NCI-H1930 (cell line): ENCODE data around the gene MARK2.

Experiments
- DNase-seq, 2 experiments: peaks; one replicate each; lab custom pipeline; 2025; lab: John Stamatoyannopoulos, UW

MARK2 gene

GRCh38 chr11:63882555-63883242 lies 43.8 kb downstream of the MARK2 start:
- DNase-seq = no peak

DNA sequence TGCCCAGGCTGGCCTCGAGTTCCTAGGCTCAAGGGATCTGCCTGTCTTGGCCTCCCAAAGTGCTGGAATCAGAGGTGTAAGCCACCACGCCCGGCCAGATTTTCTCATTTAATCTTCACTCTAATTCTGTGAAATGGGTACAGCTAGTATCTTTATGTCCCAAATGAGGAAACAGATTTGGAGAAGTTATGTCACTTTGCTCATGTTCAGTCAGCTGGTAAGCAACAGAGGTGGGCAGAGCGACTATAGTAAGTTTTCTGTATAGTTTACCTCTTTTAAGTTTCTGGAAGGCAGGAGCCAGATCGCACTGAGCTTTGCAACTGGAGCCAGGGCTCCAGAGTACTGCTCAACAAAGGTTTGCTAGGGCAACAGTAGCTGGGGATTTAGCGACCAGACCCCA lies 44.9 kb downstream of the MARK2 start:
- DNase-seq = no peak

DNA sequence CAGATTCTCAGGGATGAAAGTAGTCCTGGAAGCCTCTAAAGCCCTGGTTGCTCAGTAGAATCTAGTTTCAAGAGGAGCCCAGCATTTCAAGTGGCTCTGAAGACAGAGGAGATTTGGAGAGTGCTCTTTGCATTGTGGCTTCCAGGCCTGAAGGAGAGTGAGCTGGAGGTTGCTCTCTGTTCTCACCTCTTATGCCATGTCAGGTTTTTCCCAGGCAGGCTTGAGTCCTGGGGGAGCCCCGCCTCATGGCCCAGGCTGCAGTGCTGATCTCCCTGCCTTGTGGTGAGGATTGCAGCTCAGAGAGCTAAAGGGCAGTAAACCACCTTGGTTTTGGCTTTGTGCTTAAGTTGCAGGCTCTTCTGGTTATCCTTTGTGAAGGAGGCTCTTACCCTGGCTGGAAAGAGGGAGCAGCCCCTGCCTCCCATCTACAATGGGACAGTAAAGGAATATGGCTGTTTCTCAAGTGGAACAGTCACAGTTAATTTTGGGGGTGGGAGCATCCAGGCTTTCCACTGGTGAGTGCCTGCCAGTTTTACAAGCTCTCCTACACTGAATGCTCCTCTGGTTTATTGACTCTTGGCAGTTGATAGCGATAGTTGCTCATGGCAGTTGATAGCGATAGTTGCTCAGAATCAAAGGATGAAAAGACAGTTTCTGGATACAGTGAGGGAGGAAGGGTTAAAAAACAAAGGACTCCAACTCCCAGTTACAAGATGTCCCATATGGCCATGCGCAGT lies 45.5 kb downstream of the MARK2 start:
- no peak for DNase-seq

DNA sequence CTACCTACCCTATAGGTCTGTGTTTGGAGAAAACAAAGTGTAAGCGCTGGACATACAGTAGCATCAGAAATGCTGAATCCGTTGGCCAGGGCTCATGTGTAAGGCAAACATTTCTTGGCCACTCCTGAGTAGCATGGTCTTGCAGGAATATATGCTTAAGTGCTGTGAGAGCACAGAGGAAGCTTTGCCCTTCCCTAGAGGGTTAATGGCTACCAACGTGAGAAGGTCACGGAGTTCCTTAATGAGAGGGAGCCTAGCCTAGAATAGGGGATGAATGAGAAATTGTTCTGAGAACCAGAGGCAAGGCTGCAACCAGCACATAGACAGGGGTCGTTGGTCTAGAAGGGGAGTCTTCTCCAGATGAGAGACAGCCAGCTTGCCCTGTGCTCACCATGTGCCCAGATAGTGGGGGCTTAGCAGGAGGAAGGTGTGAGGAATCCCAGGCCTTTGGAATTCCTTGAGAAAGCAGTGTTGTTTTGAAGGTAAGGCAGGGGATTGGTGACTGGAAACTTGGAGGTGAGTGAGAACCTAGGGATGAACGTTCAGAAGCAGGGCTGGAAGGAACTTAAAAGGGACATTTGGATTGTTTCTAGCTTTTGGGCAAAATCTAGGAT lies 48.6 kb downstream of the MARK2 start:
- DNase-seq = no peak

DNA sequence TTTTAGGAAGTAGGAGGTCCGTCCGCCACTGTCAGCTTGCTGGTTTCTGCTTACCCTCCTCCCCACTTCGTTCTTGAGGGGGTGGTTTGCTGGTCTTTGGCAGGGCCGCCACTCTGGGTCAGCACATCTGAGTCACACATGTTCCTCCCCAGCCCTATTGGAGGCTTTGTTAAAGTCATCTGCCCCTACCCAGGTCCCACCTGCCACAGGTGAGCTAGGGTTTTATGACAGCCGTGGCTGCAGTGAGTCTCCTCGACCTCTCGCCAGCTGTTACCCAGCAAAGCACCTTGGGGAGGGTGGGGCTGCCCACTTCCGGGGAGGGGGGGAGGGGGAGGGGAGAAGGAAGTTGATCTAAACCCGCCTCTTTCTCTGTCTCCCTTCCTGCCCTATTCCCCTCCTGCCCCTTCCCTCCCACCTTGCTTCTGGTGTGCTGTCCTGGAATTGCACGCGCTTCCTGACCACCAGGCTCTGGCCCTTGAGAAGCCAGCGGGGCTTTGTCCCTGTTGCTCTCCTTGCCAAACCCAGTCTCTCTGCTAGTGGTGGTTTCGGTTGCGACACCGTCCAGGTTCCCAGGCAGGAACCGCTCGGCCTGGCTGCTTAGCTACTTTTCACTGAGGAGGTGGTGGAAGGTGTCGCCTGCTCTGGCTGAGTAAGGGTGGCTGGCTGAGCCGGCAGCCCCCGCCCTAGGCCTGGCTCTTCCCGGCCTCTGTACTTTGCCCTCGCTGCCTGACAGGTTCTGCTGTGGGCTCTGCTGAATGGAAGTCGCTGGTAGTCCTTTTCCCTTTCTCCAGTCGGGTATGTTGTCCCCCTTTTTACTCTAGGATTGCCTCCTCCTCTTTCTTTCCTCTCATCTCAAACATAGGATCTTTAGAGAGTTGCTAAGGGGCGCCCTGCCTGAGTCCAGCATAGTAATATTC lies 49.5 kb downstream of the MARK2 start:
- no peak for DNase-seq

DNA sequence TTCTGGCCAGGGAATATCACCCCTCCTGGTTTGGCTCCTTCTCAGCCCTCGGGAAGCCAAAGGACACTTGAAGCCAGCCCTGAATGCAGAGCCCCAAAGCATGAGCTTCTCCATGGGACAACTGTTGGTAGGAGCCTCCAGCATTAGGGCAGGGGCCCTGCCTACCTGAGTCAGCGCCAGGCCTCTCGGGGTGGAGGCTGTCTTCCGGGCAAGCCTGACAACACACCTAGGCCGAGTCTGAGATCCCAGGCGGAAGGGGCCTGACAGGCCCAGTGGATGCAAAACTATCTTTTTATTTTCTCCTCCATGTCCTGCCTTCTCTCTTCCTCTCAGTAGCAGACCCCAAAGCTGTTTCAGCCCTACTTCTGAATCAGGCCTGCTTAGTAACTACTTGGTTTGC lies 50.4 kb downstream of the MARK2 start:
- DNase-seq = no peak

DNA sequence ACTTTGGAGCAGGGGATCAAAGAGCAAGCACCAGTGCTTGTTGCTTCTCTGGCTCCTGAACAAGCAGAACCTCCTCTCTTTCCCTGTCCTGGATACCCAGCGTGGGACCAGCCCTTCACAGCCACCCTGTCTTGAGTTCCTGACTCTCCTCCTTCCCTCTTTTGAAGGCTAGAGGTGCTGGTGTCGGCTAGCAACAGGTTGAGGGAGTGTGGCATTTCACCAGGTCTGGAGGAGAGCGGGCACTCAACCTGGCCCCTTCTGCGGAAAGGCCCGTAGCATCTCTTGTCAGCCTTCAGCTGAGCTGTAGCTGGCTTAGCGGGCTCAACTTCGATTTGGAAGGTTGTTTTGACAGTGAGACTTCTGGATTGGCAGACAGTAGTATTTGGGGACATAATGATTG lies 51.5 kb downstream of the MARK2 start:
- DNase-seq = no peak

- no peak for DNase-seq
These were observed 53.3 kb downstream of the MARK2 start for GRCh38 chr11:63892228-63892627.

DNA sequence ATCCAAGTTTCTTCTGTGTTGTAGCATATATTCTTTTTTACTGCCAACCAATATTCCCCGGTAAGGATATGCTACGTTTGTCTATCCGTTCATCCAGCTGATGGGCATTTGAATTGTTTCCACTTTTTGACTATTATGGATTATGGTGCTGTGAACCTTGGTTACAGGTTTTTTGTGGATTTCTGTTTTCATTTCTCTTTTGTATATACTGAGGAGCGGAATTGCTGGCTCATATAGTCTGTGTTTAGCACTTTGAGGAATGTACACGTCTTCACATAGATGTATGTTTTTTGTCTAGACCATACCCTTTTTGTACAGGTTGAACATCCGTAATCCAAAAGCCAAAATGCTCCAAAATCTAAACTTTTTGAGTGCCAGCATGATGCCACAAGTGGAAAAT lies 54.4 kb downstream of the MARK2 start:
- DNase-seq = no peak

DNA sequence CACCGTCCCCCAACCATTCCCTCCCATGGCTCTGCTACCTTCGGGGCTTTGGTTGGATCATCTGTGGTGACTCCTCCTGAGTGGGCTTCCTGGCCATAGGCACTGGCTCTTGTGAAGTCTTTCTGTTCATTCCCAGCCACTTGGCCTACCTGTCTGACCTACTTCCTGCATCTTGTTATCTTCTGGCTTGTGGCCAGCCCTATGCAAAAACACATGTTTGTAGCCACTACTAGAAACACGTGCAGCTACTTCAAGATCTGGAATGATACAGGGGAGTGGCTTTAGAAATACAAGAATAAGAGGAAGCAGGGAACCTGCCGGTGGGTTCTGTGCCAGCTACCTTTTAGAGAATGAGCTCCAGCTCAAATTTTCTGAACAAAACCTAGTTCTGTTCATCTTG lies 57.2 kb downstream of the MARK2 start:
- DNase-seq = no peak

GRCh38 chr11:63897459-63898146 lies 58.7 kb downstream of the MARK2 start:
- DNase-seq = no peak

- no peak for DNase-seq
These were observed 62.8 kb downstream of the MARK2 start for GRCh38 chr11:63901660-63902059.

DNA sequence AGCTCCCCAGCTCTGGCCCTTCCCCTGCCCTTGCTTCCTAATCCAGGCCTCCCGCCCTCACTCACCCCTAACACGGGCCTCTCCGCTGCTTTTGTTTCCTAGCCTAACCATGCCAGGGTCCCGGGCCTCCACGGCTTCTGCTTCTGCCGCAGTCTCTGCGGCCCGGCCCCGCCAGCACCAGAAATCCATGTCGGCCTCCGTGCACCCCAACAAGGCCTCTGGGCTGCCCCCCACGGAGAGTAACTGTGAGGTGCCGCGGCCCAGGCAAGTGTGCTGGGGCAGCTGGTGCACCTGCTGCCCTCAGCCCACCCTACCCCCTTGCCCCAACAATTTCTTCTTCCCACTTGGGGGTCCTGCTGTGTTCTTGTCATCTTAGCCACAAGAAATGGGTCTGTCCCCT lies 65.0 kb downstream of the MARK2 start:
- no peak for DNase-seq

DNA sequence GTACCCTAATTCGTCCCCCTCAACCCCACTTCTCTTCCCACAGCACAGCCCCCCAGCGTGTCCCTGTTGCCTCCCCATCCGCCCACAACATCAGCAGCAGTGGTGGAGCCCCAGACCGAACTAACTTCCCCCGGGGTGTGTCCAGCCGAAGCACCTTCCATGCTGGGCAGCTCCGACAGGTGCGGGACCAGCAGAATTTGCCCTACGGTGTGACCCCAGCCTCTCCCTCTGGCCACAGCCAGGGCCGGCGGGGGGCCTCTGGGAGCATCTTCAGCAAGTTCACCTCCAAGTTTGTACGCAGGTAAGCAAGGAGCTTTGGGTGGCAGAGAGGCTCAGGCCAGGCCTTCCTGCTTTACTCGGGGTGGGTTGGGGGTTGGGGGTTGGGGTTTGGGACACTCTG lies 65.8 kb downstream of the MARK2 start:
- no peak for DNase-seq

- DNase-seq = no peak
These were observed 66.3 kb downstream of the MARK2 start for GRCh38 chr11:63905179-63905578.

DNA sequence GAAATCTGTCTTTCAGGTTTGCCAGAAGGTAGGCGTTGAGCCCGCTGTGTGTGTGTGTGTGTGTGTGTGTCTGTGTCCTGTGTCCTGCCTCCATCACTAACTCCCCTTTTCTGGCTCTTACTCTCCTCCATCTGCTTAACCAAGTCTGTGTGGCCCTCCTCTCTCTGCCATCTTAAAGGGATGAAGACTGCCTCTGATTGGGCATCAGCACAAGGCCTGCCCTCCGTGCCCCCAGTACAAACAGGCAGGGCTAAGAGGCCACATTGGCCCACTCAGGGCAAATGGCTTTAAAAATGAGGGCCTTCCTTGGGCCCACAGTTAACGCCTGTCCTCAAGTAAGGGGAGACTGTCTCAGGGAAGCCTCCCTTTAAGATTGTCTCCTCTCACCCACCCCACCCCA lies 67.2 kb downstream of the MARK2 start:
- no peak for DNase-seq

DNA sequence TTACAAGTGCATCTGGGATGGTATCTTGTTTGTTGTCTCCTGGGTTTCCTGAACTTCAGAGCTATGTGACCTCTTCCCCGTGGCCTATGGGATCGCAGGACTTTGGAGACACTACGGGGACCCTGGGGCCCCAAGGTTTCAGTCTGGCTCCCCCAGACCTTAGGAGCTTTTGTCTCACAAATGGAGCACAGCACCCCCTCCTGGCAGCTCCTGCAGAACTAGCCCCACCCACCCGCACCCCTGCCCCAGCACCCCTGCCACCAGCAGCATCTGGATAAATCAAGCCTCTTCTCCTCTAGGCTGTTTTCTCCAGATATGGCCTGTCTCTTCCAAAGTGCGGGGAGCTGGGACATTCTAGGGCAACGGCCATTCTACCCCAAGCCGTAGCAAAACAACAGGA lies 67.7 kb downstream of the MARK2 start:
- DNase-seq = no peak

DNA sequence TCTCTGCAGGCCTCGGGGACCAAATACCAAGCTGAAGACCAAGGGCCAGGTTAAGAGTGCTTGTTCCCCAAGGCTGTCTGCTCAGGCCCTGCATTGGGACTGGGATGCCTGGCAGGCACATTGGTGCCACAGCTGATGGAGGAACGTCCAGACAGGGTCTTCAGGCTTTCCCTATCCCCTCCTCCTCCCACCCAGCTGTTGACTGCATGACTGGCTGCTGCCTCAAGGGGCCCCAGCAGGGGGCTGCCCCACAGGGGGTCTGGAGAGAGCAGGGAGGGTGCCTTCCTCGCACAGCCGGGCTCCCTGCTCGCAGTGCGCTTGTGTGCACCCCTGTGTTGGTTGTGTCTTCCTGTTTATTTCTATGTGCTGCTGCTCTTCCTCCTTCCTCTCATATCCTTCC lies 68.2 kb downstream of the MARK2 start:
- DNase-seq = no peak

- DNase-seq = no peak
These were observed 69.1 kb downstream of the MARK2 start for GRCh38 chr11:63907808-63908530.

DNA sequence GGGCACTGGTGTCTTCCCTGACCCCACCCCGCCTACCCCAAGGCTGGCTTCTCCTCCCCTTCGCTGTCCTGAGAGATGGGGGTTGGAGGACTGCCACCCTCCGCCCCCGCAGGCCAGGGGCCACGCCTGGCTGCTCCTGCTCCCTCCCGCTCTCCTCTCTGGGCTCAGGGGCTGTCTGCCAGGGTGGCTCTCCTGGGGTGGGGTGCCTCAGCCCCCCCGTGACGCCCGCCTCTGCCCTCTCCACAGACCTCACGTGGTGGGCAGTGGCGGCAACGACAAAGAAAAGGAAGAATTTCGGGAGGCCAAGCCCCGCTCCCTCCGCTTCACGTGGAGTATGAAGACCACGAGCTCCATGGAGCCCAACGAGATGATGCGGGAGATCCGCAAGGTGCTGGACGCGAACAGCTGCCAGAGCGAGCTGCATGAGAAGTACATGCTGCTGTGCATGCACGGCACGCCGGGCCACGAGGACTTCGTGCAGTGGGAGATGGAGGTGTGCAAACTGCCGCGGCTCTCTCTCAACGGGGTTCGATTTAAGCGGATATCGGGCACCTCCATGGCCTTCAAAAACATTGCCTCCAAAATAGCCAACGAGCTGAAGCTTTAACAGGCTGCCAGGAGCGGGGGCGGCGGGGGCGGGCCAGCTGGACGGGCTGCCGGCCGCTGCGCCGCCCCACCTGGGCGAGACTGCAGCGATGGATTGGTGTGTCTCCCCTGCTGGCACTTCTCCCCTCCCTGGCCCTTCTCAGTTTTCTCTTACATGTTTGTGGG lies 69.9 kb downstream of the MARK2 start:
- no peak for DNase-seq
